Ectodermal cell (in vitro differentiated cells): ENCODE results near the gene MYO5B. TPM values are rescaled to one million over a fixed set of nuclear protein-coding genes. Genes with fewer than 3 reads are reported as not detected.
"Not testable (repeated sequence)": the region's sequence is repeated elsewhere in the genome, so short reads cannot be mapped to it uniquely, and the experiment has no call there.

ENCODE experiments used
- H3K27ac ChIP-seq: 2 replicates; pipeline ENCODE4 v1.7.0; 2013; ENCODE audit warnings: mild to moderate bottlenecking, low read depth, low read length; ENCODE audit not compliant: insufficient read depth, poor library complexity, severe bottlenecking
- H3K27me3 ChIP-seq: 2 replicates; pipeline ENCODE4 v1.7.0; 2013; ENCODE audit warnings: mild to moderate bottlenecking, low read length; ENCODE audit not compliant: insufficient read depth, control insufficient read depth, poor library complexity, severe bottlenecking
- H3K36me3 ChIP-seq: one replicate; pipeline ENCODE4 v1.7.0; 2013; ENCODE audit warnings: low read length; ENCODE audit not compliant: control insufficient read depth, insufficient read depth
- H3K4me1 ChIP-seq: one replicate; pipeline ENCODE4 v1.7.0; 2013; ENCODE audit warnings: low read length; ENCODE audit not compliant: control insufficient read depth, insufficient read depth
- H3K4me3 ChIP-seq: 2 replicates; pipeline ENCODE4 v1.7.0; 2013; ENCODE audit warnings: low read depth, low read length, control low read depth; ENCODE audit not compliant: insufficient read depth
- H3K9me3 ChIP-seq: 2 replicates; pipeline ENCODE4 v1.7.0; 2013; ENCODE audit warnings: mild to moderate bottlenecking, low read length, moderate library complexity; ENCODE audit not compliant: control insufficient read depth
- WGBS, 2 experiments: methylation state at CpG; one replicate each; pipeline ENCODE4 v1.1.7; 2013; ENCODE audit warnings: missing lambda C conversion rate in 2 of 2; 5-methylcytosine and 5-hydroxymethylcytosine counted together
- polyA plus RNA-seq, 4 experiments: library from polyadenylated mRNA; stranded (reverse); fragments of 50-300 nt; gene quantifications; one replicate each; pipeline ENCODE4 v1.2.3, GENCODE V29; 2013

MYO5B gene
- 3.6 TPM for polyA plus RNA-seq (2013, experiment 1 of 4)
- polyA plus RNA-seq (2013, experiment 2 of 4) = 2.3 TPM
- polyA plus RNA-seq (2013, experiment 3 of 4) = 2.4 TPM
- polyA plus RNA-seq (2013, experiment 4 of 4) = 2.6 TPM

DNA sequence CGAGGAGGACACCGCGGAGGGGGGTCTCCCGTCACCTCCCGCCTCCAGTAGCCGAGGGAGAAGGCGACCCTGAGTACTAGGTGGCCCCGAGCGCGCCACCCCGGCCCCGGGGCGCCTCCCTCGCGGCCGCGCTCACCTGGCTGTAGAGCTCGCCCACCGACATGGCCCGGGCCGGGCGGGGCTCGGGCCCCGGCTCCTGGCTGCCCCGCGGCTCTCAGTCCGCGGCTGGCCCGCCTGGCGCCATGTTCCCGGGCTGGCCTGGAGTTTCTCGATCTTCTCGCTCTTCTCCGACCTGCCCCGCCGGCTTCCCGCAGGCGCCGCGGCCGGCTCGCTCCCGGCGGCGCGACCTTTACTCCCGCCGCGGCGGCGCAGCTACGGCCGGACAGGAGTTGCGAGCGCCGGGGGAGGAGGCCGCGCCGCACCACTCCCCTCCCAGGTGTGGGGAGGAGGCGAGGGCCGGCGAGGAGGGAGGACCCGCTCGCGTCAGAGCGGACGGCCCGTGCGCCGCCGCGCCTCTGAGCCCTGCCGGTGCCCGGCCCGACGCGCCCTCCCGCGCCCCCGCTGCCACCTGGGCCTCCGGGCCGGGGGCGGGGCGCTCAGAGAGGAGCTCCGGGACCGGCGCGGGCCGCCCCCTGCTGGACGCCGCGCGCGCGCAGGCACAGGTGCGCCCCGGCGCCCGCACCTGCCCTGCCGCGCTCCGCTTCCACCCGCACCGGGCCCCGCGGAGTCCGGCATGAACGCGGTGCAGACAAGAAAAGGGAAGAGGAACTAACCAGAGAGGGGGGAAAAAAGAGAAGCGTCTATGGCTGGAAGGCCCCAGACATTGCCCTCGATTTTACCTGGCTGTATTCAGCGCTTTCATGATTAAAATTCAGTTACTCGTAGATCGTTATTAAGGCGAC, at the start of gene MYO5B:
TSS of gene MYO5B (minus strand) at position 517 of the 902 bp plus-strand sequence. CDS start at position 163, 354 bp downstream.
- H3K27me3 ChIP-seq = peaks cover 74% of the 10 kb centered on the region
- H3K4me1 ChIP-seq = peaks cover 8% of the 10 kb centered on the region
- no peaks in the 10 kb centered on the region for H3K9me3 ChIP-seq
- no peak within 1 kb of the TSS for H3K27ac ChIP-seq
- WGBS, 2 experiments = 2% methylated on average over 115 of the region's 115 CpGs
- peak within 1 kb of the TSS; percentile 61 for H3K4me3 ChIP-seq
- no peaks in the 10 kb centered on the region for H3K36me3 ChIP-seq

DNA sequence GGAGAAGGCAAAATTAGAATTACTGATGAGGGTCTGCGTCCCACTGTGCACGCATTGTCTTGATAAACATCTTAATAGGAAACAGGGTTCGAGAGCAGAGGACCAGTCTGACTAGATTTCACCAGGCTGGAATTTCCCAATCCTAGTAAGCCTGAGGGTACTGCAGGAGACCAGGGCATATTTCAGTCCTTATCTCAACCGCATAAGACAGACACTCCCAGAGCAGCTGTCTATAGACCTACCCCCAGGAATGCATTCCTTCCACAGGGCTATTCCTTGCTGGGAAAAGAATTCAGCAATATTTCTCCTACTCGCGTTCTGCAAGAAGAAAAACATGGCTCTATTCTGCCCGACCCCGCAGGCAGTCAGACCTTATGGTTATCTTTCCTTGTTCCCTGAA, 46.8 kb upstream of the MYO5B start:
- not testable (repeated sequence) for H3K9me3 ChIP-seq, H3K27ac ChIP-seq, H3K27me3 ChIP-seq, H3K4me3 ChIP-seq, H3K36me3 ChIP-seq, H3K4me1 ChIP-seq
- 96% methylated on average over 8 of the region's 8 CpGs for WGBS, 2 experiments

DNA sequence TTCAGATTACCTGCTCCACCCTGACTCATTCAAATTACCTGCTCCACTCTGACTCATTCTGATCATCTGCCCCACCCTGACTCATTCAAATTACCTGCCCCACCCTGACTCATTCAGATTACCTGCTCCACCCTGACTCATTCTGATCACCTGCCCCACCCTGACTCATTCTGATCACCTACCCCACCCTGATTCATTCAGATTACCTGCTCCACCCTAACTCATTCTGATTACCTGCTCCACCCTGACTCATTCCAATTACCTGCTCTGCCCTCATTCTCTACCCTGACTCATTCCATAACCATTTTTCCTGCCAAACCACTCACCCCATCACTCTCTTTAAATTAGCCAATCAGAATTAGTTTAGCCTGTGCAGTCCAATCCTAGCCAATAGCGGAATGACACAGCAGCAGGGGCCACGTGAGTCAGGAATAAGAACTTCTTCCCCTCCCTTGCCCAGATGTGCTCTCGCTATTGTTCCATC, 45.2 kb upstream of the MYO5B start:
- Histone ChIP-seq H3K4me1 (no peaks in the 10 kb centered on the region), H3K27ac (no peak overlapping the region), H3K36me3 (no peaks in the 10 kb centered on the region), H3K9me3 (no peaks in the 10 kb centered on the region), H3K4me3 (no peak overlapping the region), H3K27me3 (no peaks in the 10 kb centered on the region)
- WGBS, 2 experiments = 88 to 93% methylated on average over 3 of the region's 3 CpGs

DNA sequence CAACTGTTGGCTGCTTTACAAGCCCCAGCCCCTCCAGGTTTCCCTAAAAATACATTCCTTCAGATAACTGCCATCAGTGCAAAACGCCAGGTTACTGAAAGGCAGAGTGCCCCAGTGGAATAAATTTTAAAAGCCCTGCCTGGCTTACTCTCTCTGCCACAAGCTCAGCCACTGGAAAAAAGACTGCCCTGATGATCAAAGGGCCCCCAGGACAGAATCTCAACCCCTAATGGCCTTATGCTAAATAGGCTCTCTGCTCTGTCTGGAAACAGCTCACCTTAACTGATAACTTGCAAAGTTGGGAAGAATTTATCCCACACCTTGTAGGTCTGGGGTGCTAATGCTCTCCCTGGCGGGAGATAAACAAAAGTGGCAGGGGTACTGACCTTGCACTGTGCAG, 37.5 kb upstream of the MYO5B start:
- Histone ChIP-seq H3K27me3 (no peaks in the 10 kb centered on the region), H3K4me1 (peaks cover 9% of the 10 kb centered on the region), H3K27ac (no peak overlapping the region), H3K36me3 (no peaks in the 10 kb centered on the region), H3K4me3 (no peak overlapping the region), H3K9me3 (no peaks in the 10 kb centered on the region)
- WGBS, 2 experiments = 59 to 62% methylated on average over 2 of the region's 2 CpGs

DNA sequence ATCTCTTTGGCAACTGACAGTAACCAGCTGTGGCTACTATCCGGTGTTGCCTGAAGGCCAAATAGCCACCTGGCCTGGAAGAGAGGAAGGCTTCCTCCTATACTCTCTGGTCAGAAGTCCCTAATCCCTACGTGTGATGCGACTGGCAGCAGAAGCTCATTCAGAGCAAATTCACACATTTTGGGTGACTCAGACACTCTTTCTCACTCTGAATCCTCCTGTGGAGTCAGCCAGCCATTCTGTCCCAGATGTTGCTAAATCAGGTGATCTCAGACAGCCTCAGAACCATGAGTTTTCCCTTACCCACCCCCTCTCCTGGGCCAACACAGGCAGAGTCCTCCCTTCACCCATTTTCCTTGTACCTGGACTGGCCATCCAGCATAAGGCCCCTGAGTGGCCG, 36.7 kb upstream of the MYO5B start:
- Histone ChIP-seq H3K9me3 (no peaks in the 10 kb centered on the region), H3K27ac (no peak overlapping the region), H3K4me3 (no peak overlapping the region), H3K4me1 (peaks cover 9% of the 10 kb centered on the region), H3K36me3 (no peaks in the 10 kb centered on the region), H3K27me3 (no peaks in the 10 kb centered on the region)
- WGBS, 2 experiments = 83 to 88% methylated on average over 4 of the region's 4 CpGs

DNA sequence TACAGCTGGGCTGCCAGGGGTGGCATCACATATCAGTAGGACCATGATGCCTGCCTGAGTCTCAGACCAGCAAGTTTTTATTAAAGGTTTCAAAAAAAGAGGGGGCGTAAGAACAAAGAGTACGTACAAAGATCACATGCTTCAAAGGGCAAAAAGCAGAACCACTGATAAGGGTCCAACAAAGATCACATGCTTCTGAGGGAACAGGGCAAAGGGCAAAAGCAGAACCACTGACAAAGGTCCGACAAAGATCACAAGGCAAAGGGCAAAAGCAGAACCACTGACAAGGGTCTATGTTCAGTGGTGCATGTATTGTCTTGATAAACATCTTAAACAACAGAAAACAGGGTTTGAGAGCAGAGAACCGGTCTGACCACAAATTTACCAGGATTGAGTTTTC, 25.3 kb upstream of the MYO5B start:
- not testable (repeated sequence) for H3K36me3 ChIP-seq, H3K4me3 ChIP-seq, H3K4me1 ChIP-seq, H3K9me3 ChIP-seq, H3K27ac ChIP-seq, H3K27me3 ChIP-seq
- 88 to 89% methylated on average over 4 of the region's 4 CpGs for WGBS, 2 experiments

DNA sequence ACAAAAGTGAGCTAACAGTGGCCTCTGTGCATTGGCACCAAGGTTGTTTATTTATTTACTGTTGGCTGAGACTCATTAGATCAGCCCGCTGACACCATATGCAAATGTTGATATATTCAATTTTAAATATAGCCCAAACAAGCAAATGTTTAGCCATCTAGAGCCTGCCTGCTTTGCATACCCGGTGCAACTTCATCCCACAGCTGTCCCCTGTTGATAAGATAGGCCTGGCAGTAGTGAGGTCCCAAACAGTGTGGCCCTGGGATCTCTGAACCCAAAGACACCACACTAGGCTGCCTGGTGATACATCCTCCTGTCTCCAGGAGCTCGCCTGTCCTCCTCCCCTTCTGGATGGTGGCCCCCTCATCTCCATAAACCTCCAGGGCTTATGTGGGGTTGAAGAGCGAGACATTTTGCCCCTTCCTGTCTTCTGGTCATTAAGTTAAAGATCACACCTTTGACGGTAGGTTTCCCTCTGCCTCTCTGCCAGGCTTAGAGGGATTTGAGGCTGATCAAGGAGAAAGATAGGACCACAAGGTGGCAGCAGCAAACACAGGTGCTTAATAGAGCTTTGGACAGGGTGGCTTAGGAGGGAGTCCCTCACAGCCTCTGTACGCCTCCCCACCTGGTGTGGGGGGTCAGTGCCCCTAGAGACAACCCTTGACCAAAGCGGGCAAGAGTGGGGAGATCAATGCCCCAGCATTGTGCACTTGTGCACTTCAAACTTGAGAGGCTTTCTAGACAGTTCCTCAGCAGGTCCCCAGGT, 23.7 kb upstream of the MYO5B start:
- Histone ChIP-seq H3K4me3 (no peak overlapping the region), H3K36me3 (no peaks in the 10 kb centered on the region), H3K9me3 (no peaks in the 10 kb centered on the region), H3K4me1 (no peaks in the 10 kb centered on the region), H3K27me3 (no peaks in the 10 kb centered on the region), H3K27ac (no peak overlapping the region)
- WGBS, 2 experiments = 71 to 75% methylated on average over 7 of the region's 7 CpGs

DNA sequence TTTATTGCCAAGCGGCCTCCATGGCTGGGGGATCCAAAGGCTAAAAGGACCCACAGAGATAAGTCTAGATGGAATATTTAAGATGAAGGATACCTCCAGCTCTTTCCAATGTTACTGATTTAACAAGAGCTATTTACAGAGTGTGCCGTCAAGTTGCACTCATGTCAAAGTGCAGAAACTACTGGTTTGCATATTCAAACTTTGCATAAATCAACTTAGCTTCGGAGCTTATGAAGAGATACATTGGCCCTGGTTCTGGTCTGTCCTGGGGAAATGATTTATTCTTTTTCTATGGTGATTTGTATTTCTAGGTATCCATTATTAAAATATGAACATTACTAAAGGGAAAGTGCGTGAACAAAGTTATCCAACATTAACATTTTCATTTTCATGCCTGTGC, 14.4 kb upstream of the MYO5B start:
- no peak overlapping the region for H3K27ac ChIP-seq
- no peaks in the 10 kb centered on the region for H3K27me3 ChIP-seq
- no peaks in the 10 kb centered on the region for H3K4me1 ChIP-seq
- 87 to 95% methylated on average over 4 of the region's 4 CpGs for WGBS, 2 experiments
- no peaks in the 10 kb centered on the region for H3K36me3 ChIP-seq
- no peaks in the 10 kb centered on the region for H3K9me3 ChIP-seq
- H3K4me3 ChIP-seq = no peak overlapping the region

DNA sequence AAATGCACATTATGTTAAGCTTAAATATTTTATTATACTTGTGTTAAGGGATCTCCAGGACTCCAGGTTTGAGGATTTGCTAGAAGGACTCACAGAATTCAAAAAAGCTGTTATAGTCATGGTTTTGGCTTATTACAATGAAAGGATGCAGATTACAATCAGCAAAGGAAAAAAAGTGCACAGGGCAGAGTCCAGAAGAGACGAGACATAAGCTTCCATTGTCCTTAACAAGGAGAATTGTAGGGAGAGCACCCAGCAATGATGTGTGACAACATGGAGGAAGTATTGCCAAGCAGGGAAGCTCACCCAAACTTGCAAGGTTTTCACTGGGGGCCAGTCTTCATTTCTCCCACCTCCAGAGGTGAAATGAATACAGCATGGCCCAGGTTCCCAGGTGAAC, 12.8 kb upstream of the MYO5B start:
- Histone ChIP-seq H3K4me3 (no peak overlapping the region), H3K27ac (no peak overlapping the region), H3K4me1 (no peaks in the 10 kb centered on the region), H3K27me3 (peaks cover 12% of the 10 kb centered on the region), H3K36me3 (no peaks in the 10 kb centered on the region), H3K9me3 (no peaks in the 10 kb centered on the region)
- WGBS, 2 experiments = 92 to 98% methylated on average over 1 of the region's 1 CpG
